ENCODE measurements around the gene ADGRA1.
"Not testable (repeated sequence)": the region's sequence is repeated elsewhere in the genome, so short reads cannot be mapped to it uniquely, and the experiment has no call there.

ADGRA1 gene

DNA sequence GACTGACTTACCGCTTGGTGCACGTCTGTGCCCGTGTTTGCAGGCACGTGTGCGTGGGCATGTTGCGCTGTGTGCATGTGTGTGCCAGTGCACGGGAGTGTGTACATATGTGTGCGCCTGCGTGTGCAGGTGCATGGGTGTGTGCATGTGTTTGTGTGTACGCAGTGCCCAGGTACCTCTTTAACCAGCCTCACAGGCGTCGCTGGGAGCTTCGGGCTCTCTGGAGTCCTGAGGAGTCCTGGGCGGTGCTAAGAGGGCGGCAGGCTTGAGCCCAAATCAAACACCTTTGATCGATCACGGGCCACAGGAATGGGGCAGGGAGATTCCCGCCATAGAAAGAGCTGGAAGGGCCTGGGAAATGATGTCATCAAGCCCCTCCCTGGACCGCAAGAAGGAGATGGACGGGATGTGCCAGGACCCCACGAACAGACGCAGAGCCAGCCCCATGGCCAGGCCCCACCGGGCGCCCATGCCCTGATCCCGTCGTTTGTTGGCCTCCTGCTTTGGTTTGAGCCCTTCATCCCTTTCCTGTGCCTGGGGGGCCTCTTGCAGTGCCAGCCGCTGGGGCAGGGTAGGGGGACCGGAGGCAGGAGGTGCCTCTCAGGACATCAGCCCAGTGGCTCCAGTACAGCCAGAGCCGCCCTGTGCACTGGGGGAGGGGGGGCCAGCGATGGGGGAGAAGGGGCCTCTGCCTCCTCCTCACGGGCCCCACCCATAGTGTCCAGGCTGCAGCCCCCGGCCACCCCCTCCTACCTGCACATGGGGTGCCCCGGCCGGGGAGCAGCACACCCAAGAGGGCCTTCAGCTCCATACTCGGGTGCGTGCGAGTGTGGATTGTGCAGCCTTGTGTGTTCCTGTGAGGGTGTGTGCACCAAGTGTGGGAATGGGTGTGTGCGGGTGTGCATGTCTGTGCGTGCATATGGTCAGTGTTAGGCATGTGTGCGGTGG, 78.1 kb downstream of the ADGRA1 start:
- no peak for DNase-seq

DNA sequence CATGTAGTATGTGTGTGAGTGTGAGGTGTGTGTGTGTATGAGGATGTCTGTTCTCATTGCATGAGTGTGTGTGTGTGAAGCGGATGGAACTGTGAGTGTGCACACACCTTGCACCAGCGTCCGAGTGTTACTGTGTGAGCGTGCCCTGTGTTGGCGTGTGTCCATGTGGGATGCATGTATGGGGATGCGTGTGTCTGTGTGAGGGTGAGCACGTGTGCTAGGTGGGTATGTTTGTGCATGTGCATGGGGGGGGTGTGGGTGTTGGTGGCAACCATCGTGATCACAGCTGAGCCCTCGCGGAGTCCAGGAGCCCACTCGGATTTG, 78.7 kb downstream of the ADGRA1 start:
- DNase-seq, result no peak

DNA sequence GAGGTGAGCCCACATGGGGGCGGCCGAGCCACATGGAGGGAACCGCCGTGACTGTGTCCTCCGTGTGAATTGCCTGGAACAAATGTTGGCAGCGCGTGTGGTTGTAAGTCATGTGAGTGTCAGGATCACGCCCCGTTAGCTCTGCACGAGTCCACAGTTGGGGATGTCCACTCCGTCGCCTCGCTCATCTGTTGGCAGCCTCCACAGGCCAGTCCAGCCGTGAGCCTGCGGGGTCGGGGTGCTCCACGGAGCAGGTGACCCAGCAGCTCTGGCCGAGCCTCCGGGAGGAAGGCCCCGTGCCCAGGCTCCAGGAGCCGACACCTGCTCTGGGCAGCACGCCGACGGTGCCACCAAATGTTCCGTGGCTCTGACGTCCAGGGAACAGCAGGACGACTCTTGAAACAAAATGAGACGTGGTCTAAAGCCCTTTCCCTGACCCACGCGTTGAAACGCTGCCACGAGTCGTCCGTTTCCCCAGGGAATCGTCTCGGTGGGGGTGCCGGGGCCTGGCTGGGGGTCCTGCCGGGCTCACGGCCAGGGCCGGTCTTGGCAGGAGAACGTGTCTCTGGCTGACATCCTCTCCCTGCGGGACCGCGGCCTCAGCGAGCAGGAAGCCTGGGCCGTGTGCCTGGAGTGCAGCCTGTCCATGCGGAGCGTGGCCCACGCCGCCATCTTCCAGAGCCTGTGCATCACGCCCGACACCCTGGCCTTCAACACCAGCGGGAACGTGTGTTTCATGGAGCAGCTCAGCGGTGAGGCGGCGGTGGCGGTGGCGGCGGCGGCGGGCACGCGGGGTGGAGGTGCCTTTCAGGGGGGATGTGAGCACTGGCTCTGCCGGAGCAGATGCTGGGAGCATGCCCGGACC, 79.3 kb downstream of the ADGRA1 start:
- no peak for DNase-seq

DNA sequence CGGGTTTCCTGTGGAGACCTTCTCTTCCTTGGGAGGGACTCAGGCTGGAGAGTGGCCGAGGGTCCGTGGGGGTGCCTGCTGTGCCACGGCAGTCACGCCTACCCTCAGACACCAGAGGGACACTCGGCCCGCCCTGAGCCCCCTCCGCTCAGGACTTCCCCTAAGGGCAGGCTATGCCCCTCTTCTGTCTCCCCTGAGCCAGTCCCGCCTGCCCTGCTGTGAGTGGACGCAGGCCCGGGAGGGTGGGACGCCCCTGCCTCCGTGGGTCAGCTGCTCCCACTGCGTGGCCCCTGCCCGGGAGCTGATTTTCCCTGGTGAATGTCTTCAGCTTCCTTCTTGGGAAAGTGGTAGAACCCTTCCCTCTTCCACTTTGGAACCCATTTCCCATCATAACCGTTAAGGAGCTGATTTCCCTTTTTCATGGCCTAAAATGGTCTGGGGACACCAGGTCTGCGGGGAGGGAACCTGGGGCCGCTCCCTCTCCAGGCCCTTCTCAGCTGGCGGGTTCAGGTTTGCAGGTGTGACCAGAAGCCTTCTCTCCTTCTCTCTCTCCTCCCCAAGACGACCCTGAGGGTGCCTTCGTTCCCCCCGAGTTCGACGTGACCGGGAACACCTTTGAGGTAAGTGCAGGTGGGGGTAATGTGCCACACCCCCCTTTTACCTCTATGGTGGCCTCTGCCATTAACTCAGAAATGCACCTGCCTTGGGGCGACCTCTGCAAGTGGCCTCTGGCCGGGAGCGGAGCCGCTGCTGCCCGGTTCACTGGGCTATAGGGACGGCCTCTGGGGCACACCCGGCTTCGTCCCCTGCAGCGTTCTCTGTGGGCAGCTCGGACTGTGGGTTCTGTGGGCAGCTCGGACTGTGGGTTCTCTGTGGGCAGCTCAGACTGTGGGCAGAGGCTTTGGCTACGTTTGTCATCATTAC, 80.2 kb downstream of the ADGRA1 start:
- no peak for DNase-seq

DNA sequence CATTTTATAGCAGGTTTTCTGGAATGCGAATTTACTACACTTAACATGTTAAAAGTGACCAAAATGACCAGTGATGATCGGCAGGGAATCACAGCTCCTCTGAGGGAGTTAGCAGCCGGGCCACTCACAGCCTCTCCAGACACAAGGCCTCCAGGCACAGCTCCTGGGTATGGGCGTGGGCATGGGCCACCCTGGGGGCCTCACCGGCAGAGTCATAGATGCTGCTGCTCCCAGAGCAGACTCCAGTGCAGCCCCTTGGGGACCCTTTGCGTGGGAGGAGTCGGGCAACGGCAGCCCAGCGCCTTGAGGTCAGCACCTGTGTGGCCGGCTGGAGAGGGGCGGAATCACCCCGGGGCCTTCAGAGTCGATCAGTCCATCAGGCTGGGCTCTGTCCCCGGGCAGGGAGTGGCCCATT, 80.9 kb downstream of the ADGRA1 start:
- DNase-seq, result no peak

DNA sequence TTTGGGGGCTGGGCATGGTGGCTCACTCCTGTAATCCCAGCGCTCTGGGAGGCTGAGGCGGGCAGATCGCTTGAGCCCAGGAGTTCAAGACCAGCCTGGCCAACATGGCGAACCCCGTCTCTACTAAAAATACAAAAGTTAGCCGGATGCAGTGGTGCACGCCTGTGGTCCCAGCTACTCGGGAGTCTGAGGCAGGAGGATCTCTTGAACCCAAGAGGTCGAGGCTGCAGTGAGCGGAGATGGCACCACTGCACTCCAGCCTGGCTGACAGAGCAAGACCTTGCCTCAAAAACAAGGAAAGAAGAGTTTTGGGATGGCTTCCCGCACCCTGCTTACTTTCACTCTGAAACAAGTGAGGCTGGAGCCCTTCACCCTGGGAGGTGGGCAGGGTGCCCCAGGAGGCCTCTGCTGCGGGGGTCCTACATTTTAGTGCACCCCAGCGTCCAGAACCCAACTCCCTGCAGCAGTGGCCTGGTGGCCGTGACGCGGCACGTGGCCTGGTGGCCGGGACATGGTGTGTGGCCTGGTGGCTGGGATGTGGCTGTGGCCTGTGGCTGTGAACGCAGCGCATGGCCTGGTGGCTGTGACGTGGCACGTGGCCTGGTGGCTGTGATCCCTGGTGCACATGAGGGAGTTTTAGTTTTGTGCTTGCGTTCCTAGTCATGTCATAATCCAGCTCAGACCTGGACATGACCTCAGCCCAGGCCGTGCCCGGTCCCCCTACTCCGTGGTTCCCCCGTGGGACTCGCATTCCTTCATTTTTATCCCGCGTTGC, 81.6 kb downstream of the ADGRA1 start:
- no peak for DNase-seq

DNA sequence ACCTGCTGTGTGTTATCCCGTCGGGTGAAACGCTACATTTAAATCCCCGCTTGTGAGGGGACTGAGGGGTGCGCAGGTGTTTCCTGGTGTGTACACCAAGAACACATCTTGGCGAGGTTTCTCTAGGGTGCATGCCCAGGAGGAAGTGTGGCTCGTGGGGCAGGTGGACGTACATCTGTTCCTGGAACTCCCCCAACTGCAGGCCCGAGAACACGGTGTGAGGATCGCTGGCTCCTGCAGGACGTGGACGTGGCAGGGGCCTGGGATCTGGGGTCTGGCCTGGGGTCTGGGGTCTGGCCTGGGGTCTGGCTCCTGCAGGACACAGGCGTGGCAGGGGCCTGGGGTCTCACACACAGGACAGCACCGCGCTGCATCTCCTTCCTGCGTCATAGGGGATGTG, 82.4 kb downstream of the ADGRA1 start:
- DNase-seq, result peak; percentile 72

DNA sequence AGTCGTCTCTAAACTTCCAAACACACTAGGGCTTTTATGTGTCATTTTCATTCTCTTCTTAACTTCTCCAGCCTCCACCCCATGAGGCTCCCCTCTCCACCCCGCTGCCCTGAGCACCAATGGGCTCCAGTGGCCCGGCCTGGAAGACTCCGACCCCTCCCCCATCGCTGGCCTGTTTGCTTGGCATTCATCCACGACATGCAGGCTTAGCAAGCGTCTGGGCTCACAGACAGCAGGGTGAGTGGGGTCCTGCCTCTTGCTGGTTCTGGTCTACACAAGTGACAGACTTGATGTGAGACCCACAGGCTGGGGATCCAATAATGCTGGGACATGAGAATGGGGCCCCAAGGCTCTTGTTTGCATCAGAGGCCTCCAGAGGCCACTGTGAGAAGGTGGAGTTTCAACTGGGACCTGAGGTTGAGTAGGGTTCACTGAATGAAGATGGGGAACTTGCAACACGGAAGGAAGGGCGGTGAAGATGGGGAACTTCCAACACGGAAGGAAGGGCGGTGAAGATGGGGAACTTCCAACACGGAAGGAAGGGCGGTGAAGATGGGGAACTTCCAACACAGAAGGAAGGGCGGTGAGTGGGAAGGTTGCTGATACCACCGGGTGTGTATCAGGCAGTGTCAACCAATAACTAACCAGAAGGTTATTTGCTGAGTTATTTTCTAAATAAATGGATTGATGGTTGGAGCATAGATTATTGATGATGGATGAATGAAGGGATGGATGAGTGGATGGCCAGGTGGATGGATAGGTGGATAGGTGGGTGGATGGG, 86.3 kb downstream of the ADGRA1 start:
- DNase-seq, result peak; percentile 62

DNA sequence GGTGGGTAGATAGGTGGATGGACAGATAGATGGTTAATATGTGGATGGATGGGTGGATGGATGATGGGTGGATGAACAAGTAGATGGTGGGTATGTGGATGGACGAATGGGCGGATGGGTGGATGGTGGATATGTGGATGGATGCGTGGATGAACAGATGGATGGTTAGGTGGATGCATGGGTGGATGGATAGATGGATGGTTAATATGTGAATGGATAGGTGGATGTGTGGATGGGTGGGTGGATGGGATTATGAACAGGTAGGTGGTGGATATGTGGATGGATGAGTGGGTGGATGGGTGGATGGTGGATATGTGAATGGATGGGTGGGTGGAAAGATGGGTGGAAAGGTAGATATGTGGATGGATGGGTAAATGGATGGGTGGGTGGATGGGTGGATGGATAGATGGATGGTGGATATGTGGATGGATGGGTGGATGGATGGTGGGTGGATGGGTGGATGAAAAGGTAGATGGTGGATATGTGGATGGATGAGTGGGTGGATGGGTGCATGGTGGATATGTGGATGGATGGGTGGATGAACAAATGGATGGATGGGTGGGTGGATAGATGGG, 87.1 kb downstream of the ADGRA1 start:
- DNase-seq, result no peak

DNA sequence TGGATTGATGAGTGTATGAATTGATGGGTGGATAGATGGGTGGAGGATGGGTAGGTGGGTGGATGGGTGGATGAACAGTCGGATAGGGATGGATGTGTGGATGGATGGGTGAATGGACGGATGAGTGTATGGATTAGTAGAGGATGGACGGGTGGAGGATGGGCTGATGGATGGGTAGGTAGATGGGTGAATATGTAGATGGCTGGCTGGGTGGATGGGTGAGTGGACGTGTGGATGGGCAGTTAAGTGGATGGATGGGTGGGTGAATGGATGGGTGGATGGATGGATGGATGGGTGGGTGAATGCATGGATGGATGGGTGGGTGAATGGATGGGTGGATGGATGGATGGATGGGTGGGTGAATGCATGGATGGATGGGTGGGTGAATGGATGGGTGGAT, 87.9 kb downstream of the ADGRA1 start:
- DNase-seq, result not testable (repeated sequence)

DNA sequence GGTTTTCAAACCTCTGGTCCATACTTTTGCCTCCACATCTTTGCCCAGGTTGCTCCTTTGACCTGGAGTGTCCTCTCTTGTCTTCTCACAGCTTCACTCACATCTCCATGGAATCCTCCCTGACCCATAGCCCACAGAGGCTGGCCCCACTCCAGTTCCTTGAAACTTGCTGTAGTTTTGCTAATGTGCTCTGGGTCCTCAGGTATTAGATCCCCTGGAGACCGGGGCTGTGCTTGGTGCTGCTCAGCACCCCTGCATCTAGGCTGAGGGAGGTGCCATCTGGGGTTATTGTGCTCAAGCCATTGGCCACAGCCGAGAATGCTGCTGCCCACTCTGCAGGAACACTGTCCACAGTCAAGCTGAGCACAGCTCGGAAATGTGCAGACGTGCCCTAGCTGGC, 88.8 kb downstream of the ADGRA1 start:
- DNase-seq, result no peak

DNA sequence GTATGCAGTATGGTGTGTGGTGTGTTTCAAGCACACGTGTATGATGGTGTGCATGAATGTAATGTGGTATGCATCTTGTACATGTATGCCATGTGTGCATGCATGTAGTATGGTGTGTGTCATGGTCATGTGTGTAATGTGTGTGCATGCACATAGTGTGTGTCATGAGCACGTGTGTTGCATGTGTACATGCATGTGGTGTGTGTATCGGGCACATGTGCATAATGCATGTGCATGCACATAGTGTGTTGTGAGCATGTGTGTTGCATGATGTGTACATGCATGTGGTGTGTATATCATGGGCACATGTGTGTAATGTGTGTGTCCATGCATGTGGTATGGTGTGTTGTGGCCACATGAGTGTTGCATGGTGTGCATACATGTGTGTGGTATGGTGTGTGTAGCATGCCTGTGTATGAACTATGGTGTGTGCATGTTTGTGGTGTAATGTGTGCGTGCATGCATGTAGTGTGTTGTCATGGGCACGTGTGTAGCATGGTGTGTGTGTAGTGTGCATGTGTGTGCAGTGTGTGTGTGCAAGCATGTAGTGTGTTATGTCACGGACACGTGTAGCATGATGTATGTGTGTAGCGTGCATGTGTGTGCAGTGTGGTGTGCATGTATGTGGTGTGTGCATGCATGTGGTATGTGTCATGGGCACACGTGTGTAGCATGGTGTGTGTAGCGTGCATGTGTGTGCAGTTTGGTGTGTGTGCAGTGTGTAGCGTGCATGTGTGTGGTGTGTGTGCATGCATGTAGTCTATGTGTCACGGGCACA, 89.8 kb downstream of the ADGRA1 start:
- no peak for DNase-seq

DNA sequence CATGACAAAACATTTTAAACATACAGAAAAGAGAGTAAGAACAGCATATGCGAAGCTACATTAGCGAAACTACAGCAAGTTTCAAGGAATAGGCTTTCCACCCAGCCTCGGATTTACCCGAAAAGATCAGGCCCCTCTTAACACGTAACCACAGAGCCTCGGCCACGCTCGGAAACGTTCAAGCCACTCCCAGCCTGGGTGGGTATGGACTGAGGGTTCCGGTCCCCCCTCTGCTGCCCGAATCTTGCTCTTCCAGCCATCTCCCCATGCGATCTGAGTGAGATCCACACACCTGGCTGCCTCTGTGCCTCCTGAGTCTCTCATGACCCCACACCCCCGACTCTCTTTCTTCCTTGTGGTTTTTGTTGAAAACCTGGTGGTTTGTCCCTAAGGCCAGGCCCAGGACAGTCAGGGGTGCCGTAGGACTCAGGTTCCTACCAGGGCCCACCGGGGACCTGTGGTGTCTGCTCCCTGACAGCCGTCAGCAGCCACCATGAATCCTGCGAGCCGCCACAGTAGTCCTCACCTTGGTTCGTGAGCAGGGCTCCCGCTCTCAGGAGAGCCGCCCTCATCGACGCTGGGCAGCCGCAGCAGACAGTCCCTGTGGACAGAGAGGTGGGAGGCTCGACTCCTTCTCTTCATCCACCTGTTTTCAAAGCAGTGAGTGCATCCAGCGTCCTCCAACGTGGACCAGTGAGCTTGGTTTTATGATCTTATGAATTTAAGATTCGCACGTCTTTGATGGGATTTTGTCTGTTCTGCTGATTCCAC, 90.8 kb downstream of the ADGRA1 start:
- no peak for DNase-seq

DNA sequence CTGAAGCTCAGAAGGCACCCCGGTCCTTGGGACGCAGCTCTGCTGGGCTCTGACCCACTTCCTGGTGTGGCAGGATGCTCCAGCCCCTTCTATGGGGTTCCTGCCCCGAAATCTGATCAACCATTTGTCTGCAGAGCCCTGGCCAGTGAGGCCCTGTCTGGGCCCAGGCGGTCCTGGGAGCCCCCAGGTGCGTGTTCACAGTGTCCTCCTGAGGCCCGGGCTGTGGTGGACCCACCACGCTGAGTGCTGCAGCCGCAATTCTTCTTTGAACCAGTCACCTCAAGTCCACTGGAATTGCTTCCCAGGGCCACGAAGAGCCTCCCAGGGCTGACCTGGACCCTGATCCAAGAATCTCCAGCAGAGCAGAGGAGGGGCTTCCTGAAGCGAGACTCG, 91.4 kb downstream of the ADGRA1 start:
- no peak for DNase-seq

DNA sequence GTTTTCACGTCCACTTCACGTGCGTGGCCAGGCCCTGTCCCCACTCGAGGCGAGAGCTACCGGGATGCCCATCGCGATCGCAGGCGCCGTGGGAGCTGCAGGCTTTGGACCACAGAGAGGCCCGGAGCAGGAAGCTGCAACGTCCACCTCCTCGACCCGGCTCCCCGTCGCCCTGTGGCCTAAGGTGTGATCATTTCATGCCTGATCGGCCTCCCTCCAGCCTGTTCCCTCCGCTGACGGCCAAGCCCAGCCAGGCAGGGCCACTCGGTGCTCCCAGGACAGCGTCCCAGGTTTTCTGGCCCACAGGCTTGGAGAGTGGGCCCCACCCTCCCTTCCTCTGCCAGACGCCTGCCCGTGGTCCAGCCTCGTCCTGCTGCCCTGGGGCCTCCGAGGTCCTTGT, 91.9 kb downstream of the ADGRA1 start:
- DNase-seq, result no peak

DNA sequence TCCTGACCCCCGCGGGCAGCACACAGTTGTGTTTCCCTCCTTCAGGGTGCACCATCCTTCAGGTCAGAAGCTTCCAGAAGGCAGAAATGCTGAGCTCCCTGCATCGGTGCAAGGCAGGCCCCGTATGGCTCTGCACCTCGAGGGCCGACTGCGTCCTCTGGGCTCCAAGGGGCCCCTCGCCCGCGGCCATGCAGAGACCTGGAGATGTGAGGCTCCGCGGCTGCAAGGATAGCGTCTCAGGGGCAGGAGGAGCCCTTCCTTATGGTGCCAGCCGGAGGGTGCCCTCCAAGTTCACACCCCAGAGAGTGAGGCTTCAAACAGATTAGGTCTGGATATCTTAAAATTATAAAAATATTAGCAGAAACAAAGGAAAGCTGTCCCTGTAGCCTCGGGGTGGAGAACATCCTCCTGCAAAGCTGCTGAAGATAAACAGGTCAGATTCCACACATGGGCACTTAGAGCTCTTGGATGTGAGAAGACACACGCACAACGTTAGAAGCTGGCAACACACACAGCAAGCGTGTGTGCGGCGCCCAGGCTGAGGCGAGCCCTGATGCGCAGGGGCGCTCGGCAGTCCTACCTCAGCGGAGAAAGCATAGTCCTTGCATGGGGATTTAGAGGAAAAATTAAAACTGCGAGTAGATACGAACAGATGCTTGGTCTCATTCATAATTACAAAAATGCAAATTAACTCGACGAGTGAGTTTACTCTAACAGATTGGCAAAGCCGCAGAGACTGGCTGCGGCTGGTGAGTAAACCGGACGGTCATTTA, 92.7 kb downstream of the ADGRA1 start:
- no peak for DNase-seq

DNA sequence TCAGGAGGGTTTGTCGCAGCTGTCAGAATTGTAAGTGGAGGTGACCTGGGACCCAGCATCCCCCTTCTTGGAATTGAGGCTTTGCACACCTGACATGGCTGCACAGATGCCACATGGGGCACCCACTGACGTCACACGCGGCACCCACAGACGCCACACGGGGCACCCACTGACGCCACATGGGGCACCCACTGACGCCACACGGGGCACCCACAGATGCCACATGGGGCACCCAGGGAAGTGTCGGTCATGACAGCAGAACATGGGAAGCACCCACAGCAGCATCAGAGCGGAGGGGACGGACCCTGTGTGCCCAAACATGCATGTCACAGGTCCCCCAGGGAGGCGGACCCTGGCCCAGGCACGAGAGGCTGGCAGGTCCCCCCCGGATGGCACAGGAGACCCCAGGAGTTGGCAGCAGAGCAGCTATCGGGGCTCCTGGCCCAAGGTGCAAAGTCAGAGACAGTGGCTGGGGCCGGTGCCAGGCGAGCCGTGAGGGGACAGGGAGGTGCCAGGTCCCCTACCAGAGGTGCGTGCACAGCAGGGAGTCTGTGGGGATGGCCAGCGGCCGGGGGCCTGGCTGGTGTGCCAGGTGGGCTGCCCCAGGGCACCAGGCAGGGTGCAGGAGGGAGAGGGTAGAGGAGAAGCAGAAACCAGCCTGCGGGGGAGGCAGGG, 93.4 kb downstream of the ADGRA1 start:
- DNase-seq, result no peak

Data from RPMI8226 (cell line).